Endometrial microvascular endothelial cells (primary cell): ENCODE data around the gene KIFC3. TPM values are rescaled to one million over a fixed set of nuclear protein-coding genes. Genes with fewer than 3 reads are reported as not detected.

Source experiments
- in situ Hi-C: cut with HindIII; loops from 2 replicates; pipeline ENCODE4 v1.10.0; 2017; ENCODE audit warnings: low sequenced_read_pairs, low pct_unique_long_range_greater_than_20kb; ENCODE audit errors: inconsistent ontology term
- total RNA-seq: library from RNA; depleted of rRNA; stranded (reverse); fragments of >200 nt; gene quantifications from one replicate; pipeline ENCODE4 v1.2.3, GENCODE V29; 2015; ENCODE audit errors: inconsistent ontology term

Gene KIFC3
- total RNA-seq, 1 donor from 2014 or later: 47.7 TPM

DNA sequence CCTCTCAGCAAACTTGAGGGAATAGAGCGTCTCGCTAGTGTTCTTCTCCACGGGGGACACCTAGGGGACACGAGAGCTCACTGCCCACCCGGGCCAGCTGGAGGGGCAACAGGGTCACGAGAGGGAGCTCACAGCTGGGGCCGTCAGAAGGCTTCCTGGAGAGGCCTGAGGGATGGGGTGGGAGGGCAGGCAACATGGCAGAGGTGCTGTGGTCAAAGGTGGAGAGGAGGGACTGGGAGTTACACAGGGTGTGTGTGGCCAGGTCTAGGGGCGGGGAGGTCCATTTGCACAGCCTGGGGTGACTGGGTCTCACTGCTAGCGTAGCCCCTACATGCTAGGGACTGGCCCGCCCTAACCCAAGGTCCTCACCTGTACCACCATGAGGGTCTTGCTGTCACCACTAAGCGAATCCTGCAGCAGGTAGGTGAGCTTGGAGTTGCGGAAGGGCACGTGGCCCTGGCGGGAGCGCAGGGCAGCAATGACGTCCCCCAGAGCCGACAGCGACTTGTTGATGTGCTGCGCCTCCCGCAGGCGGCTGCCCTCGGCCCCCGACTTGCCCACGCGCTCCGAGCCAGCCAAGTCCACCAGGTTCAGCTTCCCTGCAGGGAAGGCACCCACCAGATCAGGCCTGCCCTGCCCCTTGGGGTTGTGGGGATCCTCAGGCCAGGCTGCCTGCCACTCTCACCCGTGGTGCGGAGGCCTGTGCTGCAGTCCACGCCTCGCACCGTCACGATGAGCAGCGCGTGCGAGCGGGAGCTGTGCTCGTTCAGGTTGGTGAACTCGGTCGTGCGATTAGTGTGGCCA, 41.7 kb downstream of the KIFC3 start:
- in situ Hi-C loops: loop anchor here (25.0 kb wide), 1 partner anchor 227 kb away; a partner anchor contains a TSS

DNA sequence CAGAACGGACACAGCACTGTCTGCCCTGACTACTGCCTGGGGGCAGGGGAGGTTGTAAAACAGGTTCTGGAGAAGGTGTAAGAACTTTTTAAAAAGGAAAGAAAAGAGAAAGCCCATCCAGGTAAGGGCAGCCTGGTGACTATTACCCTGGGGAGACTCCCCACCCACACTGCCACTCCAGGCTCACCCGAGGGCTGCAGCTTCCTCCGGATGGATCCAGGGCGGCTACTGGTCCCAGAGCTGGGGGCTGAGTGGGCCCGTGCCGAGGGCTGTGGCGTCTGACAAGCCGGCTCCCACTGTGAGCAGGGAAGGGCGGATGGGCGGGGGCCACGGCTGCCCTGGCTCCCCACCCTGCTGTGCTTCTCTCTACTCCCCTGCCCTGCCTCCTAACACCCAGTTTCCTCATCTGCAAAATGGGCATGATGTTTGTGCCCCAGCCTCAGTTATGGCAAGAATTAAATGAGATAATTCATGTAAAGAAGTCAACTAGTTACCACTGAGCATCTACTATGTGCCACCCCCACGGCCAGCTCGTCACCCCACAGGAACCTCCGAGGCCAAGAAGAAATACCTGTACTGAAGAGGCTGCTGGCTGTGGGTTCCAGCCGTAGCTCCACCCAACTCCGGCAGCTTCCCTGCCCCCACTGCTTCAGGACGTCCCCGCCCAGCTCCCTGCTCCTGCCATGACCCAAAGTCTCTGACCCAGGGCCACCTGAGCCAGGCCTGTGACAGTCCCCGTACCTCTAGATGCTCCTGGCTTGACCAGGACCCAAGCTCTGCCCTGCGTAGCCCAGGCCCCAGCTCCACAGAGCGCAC, 42.5 kb downstream of the KIFC3 start:
- in situ Hi-C loops: loop anchor here (25.0 kb wide), 1 partner anchor 228 kb away; a partner anchor contains a TSS

DNA sequence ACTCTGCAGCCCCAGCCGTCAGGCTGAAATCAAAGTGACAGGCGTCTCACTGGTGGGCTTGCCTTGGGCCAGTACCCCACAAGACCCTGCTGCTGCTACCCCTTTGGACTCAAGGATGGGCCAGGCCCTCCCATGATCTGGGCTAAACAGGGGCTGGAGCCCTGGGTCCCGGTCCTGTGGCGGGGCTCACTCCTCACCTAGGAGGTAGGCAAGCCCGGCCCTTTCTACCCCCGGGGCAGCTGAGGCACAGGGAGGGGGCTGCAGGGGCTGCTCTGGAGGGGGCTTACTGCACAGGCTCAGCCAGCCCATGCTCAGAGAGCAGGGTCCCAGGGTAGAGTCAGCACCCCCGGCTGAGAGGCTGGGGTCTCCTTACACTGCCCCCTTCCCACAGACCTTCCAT, 43.2 kb downstream of the KIFC3 start:
- in situ Hi-C loops: loop anchor here (25.0 kb wide), 1 partner anchor 228 kb away; a partner anchor contains a TSS

DNA sequence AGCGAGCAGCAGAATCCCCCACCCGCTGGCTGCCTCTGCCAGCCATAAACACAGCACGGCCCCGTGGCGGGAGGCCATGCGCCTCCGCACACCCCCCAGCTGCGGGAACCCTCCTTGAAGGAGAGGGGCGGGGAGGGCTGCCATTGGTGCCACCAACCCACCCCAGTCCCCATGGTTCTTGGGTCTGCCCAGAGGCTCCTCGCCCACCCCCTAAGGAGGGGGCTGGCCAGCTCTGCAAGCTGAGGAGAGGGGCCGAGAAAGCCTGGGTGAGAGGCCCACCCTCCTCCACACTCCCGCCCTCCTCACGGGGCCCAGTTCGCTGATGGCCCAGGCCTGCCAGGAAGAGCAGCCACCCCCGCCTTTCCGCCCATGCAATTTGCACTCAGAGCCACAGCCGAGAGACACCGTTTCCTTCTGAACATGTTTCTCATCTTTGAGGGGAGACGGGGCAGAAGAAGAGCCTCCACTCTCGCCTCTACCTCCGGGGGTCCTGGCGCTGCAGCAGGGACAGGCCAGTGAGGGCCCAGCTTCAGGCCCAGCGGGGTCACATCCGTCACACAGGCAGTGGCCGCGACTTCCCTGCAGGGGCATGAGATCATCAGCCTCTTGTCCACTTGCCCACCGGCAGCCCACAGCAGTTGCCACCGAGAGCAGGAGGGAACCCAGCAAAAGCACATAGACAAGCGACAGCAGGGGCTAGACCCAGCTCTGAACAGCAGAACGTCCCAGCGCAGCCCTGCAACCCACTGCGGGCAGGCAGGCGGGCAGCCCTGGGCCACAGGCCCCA, 43.8 kb downstream of the KIFC3 start:
- in situ Hi-C loops: loop anchor here (25.0 kb wide), 1 partner anchor 229 kb away; a partner anchor contains a TSS

DNA sequence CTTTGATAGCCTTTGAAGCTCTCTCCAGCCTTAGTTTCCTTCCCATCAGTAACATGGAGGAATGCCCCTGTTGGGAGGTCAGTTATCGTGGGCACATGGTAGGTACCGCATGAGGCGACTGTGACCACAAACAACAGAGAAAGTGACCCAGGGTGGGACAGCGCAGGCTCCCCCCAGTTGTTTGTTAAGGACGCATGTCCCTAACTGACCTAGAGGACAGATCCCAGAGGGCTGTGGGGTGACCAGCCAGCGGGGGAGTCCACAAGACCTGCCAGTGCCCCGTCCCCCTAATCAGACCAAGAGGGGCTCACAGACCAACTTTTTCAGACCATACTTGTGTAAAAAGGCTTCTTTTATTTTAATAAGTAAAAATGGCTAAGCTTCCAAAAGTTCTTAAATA, 44.4 kb downstream of the KIFC3 start:
- in situ Hi-C loops: loop anchor here (25.0 kb wide), 1 partner anchor 229 kb away; a partner anchor contains a TSS

DNA sequence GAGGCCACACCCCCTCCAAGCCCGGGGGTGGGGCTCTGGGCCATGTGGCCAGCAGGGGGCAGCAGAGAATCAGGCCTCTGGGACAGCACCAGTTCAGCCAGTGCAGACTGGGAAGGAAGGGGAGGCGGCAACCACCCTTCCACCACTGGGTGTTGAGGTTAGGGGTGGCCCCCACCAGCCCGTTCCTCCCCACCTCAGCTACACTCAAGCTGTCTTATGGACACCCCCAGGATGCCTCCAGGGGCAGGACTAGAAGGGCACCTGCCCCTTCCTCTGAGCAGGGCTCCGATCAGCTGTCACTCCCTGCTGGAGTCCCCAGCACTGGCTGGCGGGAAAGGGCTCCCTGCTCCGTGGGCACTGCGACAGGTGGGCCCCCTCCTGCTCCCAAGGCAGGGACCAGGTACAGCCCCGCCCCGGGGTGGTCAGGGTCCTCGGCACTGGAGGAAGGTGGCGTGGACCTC, 44.9 kb downstream of the KIFC3 start:
- in situ Hi-C loops: loop anchor here (25.0 kb wide), 1 partner anchor 230 kb away; a partner anchor contains a TSS

DNA sequence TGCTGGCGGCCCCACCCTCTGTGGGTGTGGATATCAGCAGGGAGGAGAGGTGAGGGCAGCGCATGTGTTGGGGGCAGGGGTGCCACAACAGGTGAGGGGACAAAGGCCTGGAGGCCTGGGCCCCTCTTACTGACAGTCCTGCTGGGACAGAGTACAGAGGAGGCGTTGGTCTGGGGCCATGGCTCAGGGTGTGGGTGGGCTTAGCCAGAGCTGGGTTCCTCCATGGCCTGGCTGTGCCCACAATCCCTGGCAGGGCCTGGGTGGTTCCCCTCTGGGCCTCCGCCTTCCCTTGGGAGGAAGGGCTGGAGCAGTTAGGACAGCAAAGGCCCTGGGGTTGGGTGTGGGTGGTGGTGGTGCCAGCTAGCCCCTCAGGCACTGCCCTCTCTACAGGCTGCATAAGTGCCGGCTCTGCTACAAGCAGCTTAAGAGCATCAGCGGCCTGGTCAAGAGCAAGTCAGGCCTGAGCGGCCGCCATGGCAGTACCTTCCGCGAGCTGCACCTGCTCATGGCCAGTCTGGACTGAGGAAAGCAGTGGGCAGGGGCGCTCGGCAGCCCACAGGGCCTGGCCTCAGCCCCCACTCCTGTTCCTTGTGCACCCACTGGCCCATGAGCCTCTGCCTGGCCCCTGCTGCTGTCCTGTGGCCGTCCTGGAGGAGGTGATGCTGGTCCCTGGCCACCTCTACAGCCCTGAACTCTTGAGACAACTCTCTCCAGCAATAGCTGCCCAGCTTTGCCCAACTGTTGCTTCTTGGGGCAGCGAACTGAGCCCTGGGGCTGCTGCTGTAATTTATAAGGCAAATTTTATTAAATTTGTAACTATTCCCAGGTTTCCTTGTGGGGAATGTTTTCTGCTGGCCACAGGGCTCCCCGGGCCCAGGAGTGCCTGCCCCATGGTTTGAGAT, 45.6 kb downstream of the KIFC3 start:
- in situ Hi-C loops: loop anchor here (25.0 kb wide), 1 partner anchor 231 kb away; a partner anchor contains a TSS

DNA sequence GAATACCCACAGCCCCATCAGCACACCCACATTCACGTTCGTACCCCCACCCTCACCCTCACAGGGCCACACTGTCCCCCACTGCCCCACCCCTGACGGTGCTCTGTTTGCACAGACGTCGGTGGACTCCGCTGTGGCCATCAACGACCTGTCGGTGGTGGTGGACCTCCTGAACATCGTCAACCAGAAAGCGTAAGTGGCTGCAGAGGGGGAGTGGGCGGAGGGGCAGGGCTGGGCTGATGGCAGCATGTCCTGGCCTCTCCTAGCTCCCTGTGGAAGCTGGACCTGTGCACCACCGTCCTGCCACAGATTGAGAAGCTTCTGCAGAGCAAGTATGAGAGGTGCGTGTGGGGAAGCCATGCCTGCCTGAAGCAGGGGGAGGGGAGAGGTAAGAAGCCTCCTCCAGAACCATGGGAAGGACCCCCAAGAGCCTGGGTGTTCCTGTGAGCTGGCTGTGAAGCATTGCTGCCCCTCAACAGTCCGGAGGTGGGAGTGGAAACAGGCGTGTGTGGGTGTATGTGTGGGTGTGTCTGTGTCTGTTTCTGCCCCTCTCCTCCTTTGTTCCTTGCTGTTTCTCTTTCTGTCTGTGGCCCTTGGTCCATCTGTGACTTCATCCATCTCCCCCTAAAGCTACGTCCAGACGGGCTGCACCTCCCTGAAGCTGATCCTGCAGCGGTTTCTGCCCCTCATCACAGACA, 46.4 kb downstream of the KIFC3 start:
- in situ Hi-C loops: loop anchor here (25.0 kb wide), 1 partner anchor 231 kb away; a partner anchor contains a TSS

DNA sequence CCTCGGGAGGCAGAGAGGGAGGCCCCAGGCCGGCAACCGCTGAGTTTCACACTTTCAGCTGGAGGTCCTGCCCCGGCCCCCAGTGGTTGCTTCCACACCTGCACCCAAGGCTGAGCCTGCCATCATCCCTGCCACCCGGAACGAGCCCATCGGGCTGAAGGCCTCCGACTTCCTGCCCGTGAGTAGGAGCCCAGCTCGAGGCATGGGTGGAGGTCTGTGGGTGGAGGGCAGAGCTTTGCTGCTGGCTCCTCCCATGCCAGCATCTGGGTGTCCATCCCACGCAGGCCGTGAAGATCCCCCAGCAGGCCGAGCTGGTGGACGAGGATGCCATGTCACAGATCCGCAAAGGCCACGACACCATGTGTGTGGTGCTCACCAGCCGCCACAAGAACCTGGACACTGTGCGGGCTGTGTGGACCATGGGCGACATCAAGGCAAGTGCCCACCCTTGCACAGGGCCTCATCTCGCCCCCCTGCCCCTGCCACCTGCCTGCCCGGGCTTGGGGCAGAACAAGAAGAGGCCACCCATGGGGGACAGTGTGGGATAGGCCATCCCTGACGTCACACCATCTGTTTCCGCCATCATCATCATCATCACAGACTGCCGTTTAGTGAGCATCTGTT, 47.1 kb downstream of the KIFC3 start:
- in situ Hi-C loops: loop anchor here (25.0 kb wide), 1 partner anchor 232 kb away; a partner anchor contains a TSS

DNA sequence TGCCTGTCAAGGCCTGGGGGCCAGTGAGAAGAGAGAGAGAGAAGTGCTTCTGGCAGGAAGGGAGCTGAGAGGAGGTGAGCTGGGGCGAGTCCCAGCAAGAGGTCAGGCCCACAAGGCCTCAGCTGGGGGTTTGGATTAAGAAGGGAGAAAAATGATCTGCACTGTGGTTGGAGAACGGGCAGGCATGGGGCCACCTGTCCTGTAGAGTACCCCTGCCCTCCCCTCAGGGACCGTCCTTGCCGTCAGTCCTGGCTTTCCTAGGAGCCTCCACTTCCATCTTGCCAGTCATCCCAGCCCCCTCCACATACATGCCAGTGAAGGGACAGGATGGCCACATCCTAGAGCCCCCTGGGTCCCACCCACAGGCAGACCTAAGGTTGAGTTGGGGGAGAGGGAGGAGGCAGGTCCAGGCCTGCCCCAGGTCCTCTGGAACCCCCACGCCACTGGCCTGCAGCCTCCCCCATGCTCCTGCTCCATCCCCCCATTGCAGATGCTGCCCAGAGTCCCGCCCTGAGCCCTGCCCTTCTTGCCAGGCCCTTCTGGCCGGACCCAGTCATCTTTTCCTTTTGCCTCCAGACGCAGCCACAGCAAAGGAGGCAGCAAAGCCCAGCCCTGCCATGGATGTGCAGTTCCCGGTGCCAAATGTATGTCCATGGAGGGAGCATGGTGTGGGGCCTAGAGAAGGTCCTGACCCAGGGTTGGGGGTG, 47.8 kb downstream of the KIFC3 start:
- in situ Hi-C loops: loop anchor here (25.0 kb wide), 1 partner anchor 233 kb away; a partner anchor contains a TSS

DNA sequence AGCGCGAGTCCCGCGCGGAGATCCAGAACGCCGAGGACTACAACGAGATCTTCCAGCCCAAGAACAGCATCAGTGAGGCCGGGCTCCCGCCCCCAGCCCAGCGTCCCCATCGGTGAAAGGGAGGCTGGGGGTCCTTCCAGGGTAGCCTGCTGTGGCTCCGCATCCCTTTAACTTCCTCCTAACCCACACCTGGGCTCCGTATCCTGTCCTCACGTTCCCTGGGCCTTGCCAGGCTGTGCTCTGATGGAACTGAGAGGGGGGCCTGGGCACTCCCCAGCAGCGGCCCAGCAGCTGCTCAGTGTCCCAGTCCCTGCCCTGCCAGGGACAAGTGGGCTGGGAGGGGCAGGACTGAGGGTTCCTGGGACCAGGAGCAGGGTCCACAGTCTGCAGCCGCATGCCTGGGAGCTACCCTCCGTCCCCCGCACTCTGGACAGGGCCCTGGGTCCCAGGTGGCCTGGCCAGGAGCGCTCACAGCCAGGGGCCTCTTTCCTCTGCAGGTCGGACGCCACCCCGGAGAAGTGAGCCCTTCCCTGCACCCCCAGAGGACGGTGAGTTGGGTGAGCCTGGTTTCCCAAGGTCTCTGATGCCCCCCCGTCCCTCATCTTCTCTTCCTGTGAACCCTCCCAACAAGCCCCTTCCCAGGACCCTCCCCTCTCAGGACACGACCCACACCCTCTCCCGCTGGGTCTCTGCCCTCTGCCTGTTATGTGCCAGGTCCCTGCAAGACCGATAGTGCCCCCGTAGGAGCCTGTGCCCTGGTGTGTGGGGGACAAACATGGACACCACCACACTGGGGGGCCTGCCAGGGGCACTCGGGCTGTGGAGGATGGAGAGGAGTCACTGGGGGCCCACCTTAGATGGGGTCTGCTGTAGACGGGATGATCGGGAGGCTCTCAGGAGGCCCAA, 48.6 kb downstream of the KIFC3 start:
- in situ Hi-C loops: loop anchor here (25.0 kb wide), 1 partner anchor 234 kb away; a partner anchor contains a TSS

DNA sequence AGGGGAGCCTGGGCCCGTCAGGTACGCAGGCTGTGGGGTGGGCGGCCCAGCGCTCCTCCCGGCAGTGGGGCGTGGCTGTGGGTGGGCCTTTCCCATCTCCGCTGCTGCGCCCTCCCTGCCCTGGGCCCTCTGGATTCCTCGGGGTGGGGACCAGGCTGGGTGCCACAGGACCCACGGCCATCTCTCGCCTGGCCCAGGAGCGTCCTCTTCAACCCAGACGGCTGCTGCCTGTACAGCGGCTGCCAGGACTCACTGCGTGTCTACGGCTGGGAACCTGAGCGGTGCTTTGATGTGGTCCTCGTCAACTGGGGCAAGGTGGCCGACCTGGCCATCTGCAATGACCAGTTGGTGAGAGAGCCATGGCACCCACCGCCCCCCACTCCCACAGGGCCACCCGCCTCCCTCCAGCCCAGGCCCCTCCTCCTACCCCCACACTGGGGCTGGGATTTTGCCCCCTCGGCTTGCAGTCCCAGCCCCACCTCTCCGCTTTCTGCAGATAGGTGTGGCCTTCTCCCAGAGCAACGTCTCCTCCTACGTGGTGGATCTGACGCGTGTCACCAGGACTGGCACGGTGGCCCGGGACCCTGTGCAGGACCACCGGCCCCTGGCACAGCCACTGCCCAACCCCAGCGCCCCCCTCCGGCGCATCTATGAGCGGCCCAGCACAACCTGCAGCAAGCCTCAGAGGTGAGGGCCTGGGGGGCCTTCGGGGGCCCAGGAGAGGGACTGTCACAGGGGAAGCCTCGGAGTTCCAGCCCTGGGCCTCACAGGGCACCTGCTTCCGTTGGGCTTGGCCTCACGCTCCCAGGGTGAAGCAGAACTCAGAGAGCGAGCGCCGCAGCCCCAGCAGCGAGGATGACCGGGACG, 49.5 kb downstream of the KIFC3 start:
- in situ Hi-C loops: loop anchor here (25.0 kb wide), 1 partner anchor 234 kb away; a partner anchor contains a TSS

DNA sequence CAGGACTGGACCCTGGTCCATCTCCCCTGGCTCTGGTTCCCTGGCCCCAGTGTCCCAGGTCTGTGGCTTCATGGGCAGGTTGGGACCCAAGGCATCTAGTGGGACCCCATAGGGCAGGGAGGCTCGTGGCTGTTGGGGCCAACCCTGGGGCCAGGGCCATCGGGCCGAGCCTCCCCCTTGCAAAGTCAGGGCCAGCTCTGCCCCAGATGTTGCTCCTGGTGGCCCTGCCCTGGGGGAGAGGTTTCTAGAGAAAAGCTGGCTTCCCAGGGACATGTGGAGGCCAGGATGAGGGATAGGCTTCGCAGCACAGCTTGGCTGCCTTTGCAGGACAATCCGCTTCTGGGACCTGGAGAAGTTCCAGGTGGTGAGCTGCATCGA, 50.1 kb downstream of the KIFC3 start:
- in situ Hi-C loops: loop anchor here (25.0 kb wide), 1 partner anchor 235 kb away; a partner anchor contains a TSS

DNA sequence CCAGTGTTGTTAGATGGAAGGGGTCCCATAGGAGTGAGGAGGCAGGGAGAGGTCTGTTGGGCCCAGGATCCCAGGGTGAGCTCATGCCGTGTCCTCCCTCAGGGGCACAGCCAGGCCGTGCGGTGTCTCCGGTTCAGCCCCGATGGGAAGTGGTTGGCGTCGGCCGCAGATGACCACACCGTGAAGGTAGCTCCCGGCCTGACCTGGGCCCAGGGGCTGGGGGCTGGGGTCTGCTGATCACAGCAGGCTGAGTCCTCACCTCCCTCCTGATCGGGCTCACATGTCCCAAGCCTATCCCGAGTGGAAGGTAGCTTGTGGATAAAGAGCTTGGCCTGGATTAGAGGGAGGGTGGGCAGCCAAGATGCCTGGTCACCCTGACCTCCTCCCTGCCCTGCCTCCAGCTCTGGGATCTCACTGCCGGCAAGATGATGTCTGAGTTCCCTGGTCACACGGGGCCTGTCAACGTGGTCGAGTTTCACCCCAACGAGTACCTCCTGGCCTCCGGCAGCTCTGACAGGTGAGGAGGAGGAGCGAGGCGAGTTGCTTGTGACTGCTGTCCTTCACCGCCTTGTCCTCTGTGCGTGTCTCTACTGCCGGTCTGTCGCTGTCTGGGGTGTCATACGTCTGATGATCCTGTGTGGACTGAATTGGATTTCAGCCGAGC, 50.6 kb downstream of the KIFC3 start:
- in situ Hi-C loops: loop anchor here (25.0 kb wide), 1 partner anchor 236 kb away; a partner anchor contains a TSS
